ENCODE measurements around the gene KCNC3.
A peak's percentile ranks its signal among the peaks of the same experiment; 100 is the strongest.

KCNC3 gene

GRCh38 chr19:50277966-50278580, 51.1 kb downstream of the KCNC3 start:
- peak overlapping the region; percentile 57 for H2BK15ac ChIP-seq (ENCODE audit: low read length)
- DNase-seq (ENCODE audit: low spot score), result no peak
- H3K23ac ChIP-seq (ENCODE audit: low read depth, low read length, poor library complexity), result no peak overlapping the region
- no peak overlapping the region for H2BK5ac ChIP-seq (ENCODE audit: low read length)
- H2AK5ac ChIP-seq (ENCODE audit: low read depth, low read length), result peak overlapping the region; percentile 74
- H3K9ac ChIP-seq (ENCODE audit: low read depth, low read length, poor library complexity), result peak overlapping the region; percentile 40
- H3K14ac ChIP-seq (ENCODE audit: low read length), result peak overlapping the region; percentile 87
- H3K4ac ChIP-seq (ENCODE audit: low read length), result no peak overlapping the region
- H3K18ac ChIP-seq (ENCODE audit: low read length), result peak overlapping the region; percentile 62
- H4K91ac ChIP-seq (ENCODE audit: low read depth, low read length, poor library complexity), result no peak overlapping the region
- H2BK12ac ChIP-seq (ENCODE audit: low read length), result peak overlapping the region; percentile 69
- no peak overlapping the region for H3K4me3 ChIP-seq (ENCODE audit: low read length in 2 of 2)
- H3K79me1 ChIP-seq (ENCODE audit: low read depth, low read length), result no peaks in the 10 kb centered on the region
- peaks cover 0 to 15% (median 0%) of the 10 kb centered on the region in 3 experiments for H3K27me3 ChIP-seq (ENCODE audit: control insufficient read depth in 3 of 3, insufficient read depth in 3 of 3, low read depth in 1 of 3, low read length in 3 of 3)
- H3K4me2 ChIP-seq (ENCODE audit: insufficient read depth, low read length, poor library complexity, severe bottlenecking), result no peak overlapping the region
- H2BK120ac ChIP-seq (ENCODE audit: low read depth, low read length), result no peak overlapping the region
- peaks cover 0 to 2% of the 10 kb centered on the region in 2 donors for H3K36me3 ChIP-seq (replicated peaks in 1 of 2; ENCODE audit: control insufficient read depth in 2 of 2, insufficient read depth in 2 of 2, low read length in 2 of 2)
- no CpG with 5 or more reads among the region's 14 CpGs for WGBS, 2 donors (ENCODE audit: extremely low coverage in 2 of 2, insufficient read length in 2 of 2, insufficient replicate concordance in 1 of 2)
- no peak overlapping the region for H2AFZ ChIP-seq (ENCODE audit: low read length)
- H3K27ac ChIP-seq (replicated peaks; ENCODE audit: low read length), result no peak overlapping the region
- H3K4me1 ChIP-seq (ENCODE audit: control insufficient read depth in 2 of 2, insufficient read depth in 1 of 2, low read depth in 1 of 2, low read length in 2 of 2), result no peaks in the 10 kb centered on the region
- H4K8ac ChIP-seq (ENCODE audit: low read depth, low read length), result no peak overlapping the region
- H3K9me3 ChIP-seq (replicated peaks in 1 of 2; ENCODE audit: control insufficient read depth in 2 of 2, insufficient read depth in 1 of 2, low read depth in 1 of 2, low read length in 2 of 2), result peaks cover 0 to 2% of the 10 kb centered on the region in 2 donors

GRCh38 chr19:50276370-50277063, 52.7 kb downstream of the KCNC3 start:
- WGBS, 2 donors (ENCODE audit: extremely low coverage in 2 of 2, insufficient read length in 2 of 2, insufficient replicate concordance in 1 of 2), result no CpG with 5 or more reads among the region's 15 CpGs

DNA sequence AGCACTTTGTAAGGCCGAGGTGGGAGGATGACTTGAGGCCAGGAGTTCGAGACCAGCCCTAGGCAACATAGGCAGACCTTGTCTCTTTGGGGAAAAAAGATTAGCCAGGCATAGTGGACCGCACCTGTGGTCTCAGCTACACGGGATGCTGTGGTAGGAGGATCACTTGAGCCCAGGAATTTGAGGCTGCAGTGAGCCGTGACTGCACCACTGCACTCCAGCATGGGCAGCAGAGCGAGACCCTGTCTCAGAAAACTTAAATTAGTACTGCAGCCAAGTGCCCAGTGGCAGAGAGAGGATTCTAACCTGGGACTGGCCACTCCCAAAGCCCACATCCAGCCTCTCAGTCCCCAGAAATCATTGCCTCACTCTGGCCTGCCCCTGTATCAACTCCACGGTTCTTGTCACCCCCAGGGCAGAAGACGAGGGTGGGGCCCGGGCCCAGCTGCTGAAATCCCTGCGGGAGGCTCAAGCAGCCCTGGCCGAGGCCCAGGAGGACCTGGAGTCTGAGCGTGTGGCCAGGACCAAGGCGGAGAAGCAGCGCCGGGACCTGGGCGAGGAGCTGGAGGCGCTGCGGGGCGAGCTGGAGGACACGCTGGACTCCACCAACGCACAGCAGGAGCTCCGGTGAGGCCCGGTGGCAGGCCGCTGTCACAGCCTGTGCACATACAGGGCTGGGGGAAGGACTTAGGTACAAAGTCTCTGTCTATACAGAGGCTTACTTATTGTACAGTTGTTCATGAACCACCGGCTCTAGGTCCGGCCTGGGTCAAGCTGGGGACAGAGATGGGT, 53.4 kb downstream of the KCNC3 start:
- no peak for DNase-seq (ENCODE audit: low spot score)
- H3K27me3 ChIP-seq (ENCODE audit: control insufficient read depth in 3 of 3, insufficient read depth in 3 of 3, low read depth in 1 of 3, low read length in 3 of 3), result peaks cover 0 to 20% (median 0%) of the 10 kb centered on the region in 3 experiments
- no peak overlapping the region for H2BK120ac ChIP-seq (ENCODE audit: low read depth, low read length)
- H3K18ac ChIP-seq (ENCODE audit: low read length), result peak overlapping the region; percentile 48
- H3K4me1 ChIP-seq (ENCODE audit: control insufficient read depth in 2 of 2, insufficient read depth in 1 of 2, low read depth in 1 of 2, low read length in 2 of 2), result no peaks in the 10 kb centered on the region
- H2BK12ac ChIP-seq (ENCODE audit: low read length), result peak overlapping the region; percentile 66
- H2AK5ac ChIP-seq (ENCODE audit: low read depth, low read length), result peak overlapping the region; percentile 56
- H3K79me1 ChIP-seq (ENCODE audit: low read depth, low read length), result no peaks in the 10 kb centered on the region
- H4K91ac ChIP-seq (ENCODE audit: low read depth, low read length, poor library complexity), result no peak overlapping the region
- no peak overlapping the region for H2BK5ac ChIP-seq (ENCODE audit: low read length)
- WGBS, 2 donors (ENCODE audit: extremely low coverage in 2 of 2, insufficient read length in 2 of 2, insufficient replicate concordance in 1 of 2), result no CpG with 5 or more reads among the region's 26 CpGs
- peak overlapping the region; percentile 60 for H3K9ac ChIP-seq (ENCODE audit: low read depth, low read length, poor library complexity)
- H3K36me3 ChIP-seq (replicated peaks in 1 of 2; ENCODE audit: control insufficient read depth in 2 of 2, insufficient read depth in 2 of 2, low read length in 2 of 2), result no peaks in the 10 kb centered on the region
- H3K9me3 ChIP-seq (replicated peaks in 1 of 2; ENCODE audit: control insufficient read depth in 2 of 2, insufficient read depth in 1 of 2, low read depth in 1 of 2, low read length in 2 of 2), result peaks cover 0 to 2% of the 10 kb centered on the region in 2 donors
- H4K8ac ChIP-seq (ENCODE audit: low read depth, low read length), result no peak overlapping the region
- H3K27ac ChIP-seq (replicated peaks; ENCODE audit: low read length), result no peak overlapping the region
- H3K23ac ChIP-seq (ENCODE audit: low read depth, low read length, poor library complexity), result peak overlapping the region; percentile 65
- no peak overlapping the region for H2BK15ac ChIP-seq (ENCODE audit: low read length)
- no peak overlapping the region for H3K4me3 ChIP-seq (ENCODE audit: low read length in 2 of 2)
- no peak overlapping the region for H2AFZ ChIP-seq (ENCODE audit: low read length)
- H3K4ac ChIP-seq (ENCODE audit: low read length), result no peak overlapping the region
- H3K4me2 ChIP-seq (ENCODE audit: insufficient read depth, low read length, poor library complexity, severe bottlenecking), result no peak overlapping the region
- peak overlapping the region; percentile 56 for H3K14ac ChIP-seq (ENCODE audit: low read length)

More at GRCh38 chr19:50276370-50277063, 52.7 kb downstream of the KCNC3 start:
- H2BK15ac ChIP-seq (ENCODE audit: low read length), result no peak overlapping the region
- peak overlapping the region; percentile 56 for H3K14ac ChIP-seq (ENCODE audit: low read length)
- H2AK5ac ChIP-seq (ENCODE audit: low read depth, low read length), result no peak overlapping the region
- no peak overlapping the region for H3K4me3 ChIP-seq (ENCODE audit: low read length in 2 of 2)
- H4K8ac ChIP-seq (ENCODE audit: low read depth, low read length), result no peak overlapping the region
- H3K27ac ChIP-seq (replicated peaks; ENCODE audit: low read length), result no peak overlapping the region
- no peak overlapping the region for H4K91ac ChIP-seq (ENCODE audit: low read depth, low read length, poor library complexity)
- no peak overlapping the region for H2BK12ac ChIP-seq (ENCODE audit: low read length)
- H3K4me1 ChIP-seq (ENCODE audit: control insufficient read depth in 2 of 2, insufficient read depth in 1 of 2, low read depth in 1 of 2, low read length in 2 of 2), result no peaks in the 10 kb centered on the region
- H3K9me3 ChIP-seq (replicated peaks in 1 of 2; ENCODE audit: control insufficient read depth in 2 of 2, insufficient read depth in 1 of 2, low read depth in 1 of 2, low read length in 2 of 2), result peaks cover 0 to 2% of the 10 kb centered on the region in 2 donors
- H3K9ac ChIP-seq (ENCODE audit: low read depth, low read length, poor library complexity), result no peak overlapping the region
- H3K27me3 ChIP-seq (ENCODE audit: control insufficient read depth in 3 of 3, insufficient read depth in 3 of 3, low read depth in 1 of 3, low read length in 3 of 3), result peaks cover 0 to 20% (median 0%) of the 10 kb centered on the region in 3 experiments
- H3K23ac ChIP-seq (ENCODE audit: low read depth, low read length, poor library complexity), result peak overlapping the region; percentile 65
- peak overlapping the region; percentile 66 for H2BK5ac ChIP-seq (ENCODE audit: low read length)
- no peak overlapping the region for H3K18ac ChIP-seq (ENCODE audit: low read length)
- no peak overlapping the region for H2BK120ac ChIP-seq (ENCODE audit: low read depth, low read length)
- H3K36me3 ChIP-seq (replicated peaks in 1 of 2; ENCODE audit: control insufficient read depth in 2 of 2, insufficient read depth in 2 of 2, low read length in 2 of 2), result no peaks in the 10 kb centered on the region
- H3K4ac ChIP-seq (ENCODE audit: low read length), result peak overlapping the region; percentile 37
- no peak overlapping the region for H3K4me2 ChIP-seq (ENCODE audit: insufficient read depth, low read length, poor library complexity, severe bottlenecking)
- DNase-seq (ENCODE audit: low spot score), result no peak
- H3K79me1 ChIP-seq (ENCODE audit: low read depth, low read length), result no peaks in the 10 kb centered on the region
- H2AFZ ChIP-seq (ENCODE audit: low read length), result no peak overlapping the region

DNA sequence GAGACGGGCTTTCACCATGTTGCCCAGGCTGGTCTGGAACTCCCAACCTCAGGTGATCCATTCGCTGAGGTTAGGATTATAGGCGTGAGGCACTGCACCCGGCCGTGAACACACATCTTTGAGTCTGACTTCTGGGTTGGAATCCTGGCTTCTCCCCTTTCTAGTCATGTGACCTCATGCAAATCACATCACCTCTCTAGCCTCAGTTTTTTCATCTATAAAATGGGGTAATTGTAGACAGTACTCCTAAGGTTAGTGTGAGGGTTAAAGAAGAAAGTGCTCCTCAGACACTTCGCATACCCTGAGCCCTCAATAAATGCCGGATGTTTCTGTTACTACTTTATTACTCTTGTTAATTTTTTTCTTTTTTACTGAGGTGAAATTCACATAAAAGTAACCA, 55.4 kb downstream of the KCNC3 start:
- Histone ChIP-seq H3K23ac (ENCODE audit: low read depth, low read length, poor library complexity) (no peak overlapping the region), H3K36me3 (replicated peaks in 1 of 2; ENCODE audit: control insufficient read depth in 2 of 2, insufficient read depth in 2 of 2, low read length in 2 of 2) (no peaks in the 10 kb centered on the region), H4K91ac (ENCODE audit: low read depth, low read length, poor library complexity) (no peak overlapping the region), H3K9ac (ENCODE audit: low read depth, low read length, poor library complexity) (no peak overlapping the region), H3K79me1 (ENCODE audit: low read depth, low read length) (no peaks in the 10 kb centered on the region), H3K9me3 (replicated peaks in 1 of 2; ENCODE audit: control insufficient read depth in 2 of 2, insufficient read depth in 1 of 2, low read depth in 1 of 2, low read length in 2 of 2) (peaks cover 0 to 2% of the 10 kb centered on the region in 2 donors), H3K4ac (ENCODE audit: low read length) (no peak overlapping the region), H3K27ac (replicated peaks; ENCODE audit: low read length) (no peak overlapping the region), H3K27me3 (ENCODE audit: control insufficient read depth in 3 of 3, insufficient read depth in 3 of 3, low read depth in 1 of 3, low read length in 3 of 3) (peaks cover 0 to 16% (median 0%) of the 10 kb centered on the region in 3 experiments), H3K18ac (ENCODE audit: low read length) (no peak overlapping the region), H2AK5ac (ENCODE audit: low read depth, low read length) (no peak overlapping the region), H2BK12ac (ENCODE audit: low read length) (no peak overlapping the region), H2BK15ac (ENCODE audit: low read length) (no peak overlapping the region), H2AFZ (ENCODE audit: low read length) (no peak overlapping the region), H3K4me2 (ENCODE audit: insufficient read depth, low read length, poor library complexity, severe bottlenecking) (no peak overlapping the region), H3K4me3 (ENCODE audit: low read length in 2 of 2) (no peak overlapping the region), H4K8ac (ENCODE audit: low read depth, low read length) (no peak overlapping the region), H3K4me1 (ENCODE audit: control insufficient read depth in 2 of 2, insufficient read depth in 1 of 2, low read depth in 1 of 2, low read length in 2 of 2) (no peaks in the 10 kb centered on the region), H2BK120ac (ENCODE audit: low read depth, low read length) (no peak overlapping the region), H2BK5ac (ENCODE audit: low read length) (no peak overlapping the region), H3K14ac (ENCODE audit: low read length) (no peak overlapping the region)
- WGBS, 2 donors (ENCODE audit: extremely low coverage in 2 of 2, insufficient read length in 2 of 2, insufficient replicate concordance in 1 of 2), result no CpG with 5 or more reads among the region's 7 CpGs
- no peak for DNase-seq (ENCODE audit: low spot score)
